ENCODE data around the gene MRPL2. TPM values are rescaled to one million over a fixed set of nuclear protein-coding genes. Genes with fewer than 3 reads are reported as not detected.
A peak's percentile ranks its signal among the peaks of the same experiment; 100 is the strongest.

Gene MRPL2
- total RNA-seq, 4 donors from 2014 or later: 17.3 to 35.4 (median 21.2) TPM

GRCh38 chr6:43016943-43017334 is 42.3 kb downstream of the MRPL2 start:
- peak overlapping the region in 1 of 2 donors; percentile 12 for H3K4me3 ChIP-seq

DNA sequence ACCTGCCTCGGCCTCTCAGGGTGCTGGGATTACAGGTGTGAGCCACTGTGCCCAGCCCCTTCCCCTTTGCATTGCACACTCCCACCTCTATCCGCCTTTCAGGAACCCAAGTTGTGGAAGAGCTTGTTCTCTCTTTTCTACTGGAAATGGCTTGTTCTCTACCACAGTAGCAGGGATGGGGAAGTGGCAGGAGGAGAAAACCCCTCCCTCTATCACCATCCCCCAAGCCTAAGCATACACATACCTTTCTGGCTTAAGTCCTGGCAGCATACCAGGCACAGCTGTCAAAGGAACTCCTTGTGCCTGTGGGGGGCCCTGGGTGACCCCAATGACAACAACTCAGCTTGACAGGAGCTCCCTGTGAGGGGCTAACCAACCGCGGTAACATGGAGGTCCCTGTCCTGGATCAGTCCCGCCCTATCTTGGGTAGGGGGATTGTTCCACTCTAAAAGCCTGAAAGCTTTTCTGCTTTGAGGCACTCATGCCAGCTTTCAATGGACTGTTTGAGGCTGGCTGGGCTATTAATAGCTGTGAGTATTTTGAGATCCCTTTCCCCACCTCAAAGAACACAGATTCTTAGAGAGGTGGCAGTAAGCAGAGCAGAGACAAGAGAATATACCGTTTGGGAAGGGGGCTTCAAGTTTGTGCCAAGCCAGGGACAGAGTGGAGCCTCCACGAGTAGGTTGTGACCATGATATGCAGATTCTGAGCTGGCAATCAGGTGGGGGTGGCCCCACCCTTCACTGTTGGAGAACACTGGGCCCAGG is 42.9 kb downstream of the MRPL2 start:
- Histone ChIP-seq H3K4me1 (peaks cover 0 to 69% (median 43%) of the 10 kb centered on the region in 3 donors), H3K27ac (peak overlapping the region in 3 of 4 donors; percentile 41 to 88 (median 86)), H3K9me3 (no peaks in the 10 kb centered on the region), H3K27me3 (no peaks in the 10 kb centered on the region), H3K4me3 (peak overlapping the region in 1 of 2 donors; percentile 12), H3K36me3 (peaks cover 0 to 53% of the 10 kb centered on the region in 2 donors)
- 58 to 63% methylated on average over 6 of the region's 7 CpGs for WGBS, 2 donors (ENCODE audit: low coverage in 1 of 2)
- TF ChIP-seq POLR2AphosphoS5 (IDR thresholded peaks at IDR 0.05) (no peak), EP300 (IDR thresholded peaks at IDR 0.05) (no peak), POLR2A (IDR thresholded peaks at IDR 0.05) (no peak)
- TF ChIP-seq, protein P1, sequence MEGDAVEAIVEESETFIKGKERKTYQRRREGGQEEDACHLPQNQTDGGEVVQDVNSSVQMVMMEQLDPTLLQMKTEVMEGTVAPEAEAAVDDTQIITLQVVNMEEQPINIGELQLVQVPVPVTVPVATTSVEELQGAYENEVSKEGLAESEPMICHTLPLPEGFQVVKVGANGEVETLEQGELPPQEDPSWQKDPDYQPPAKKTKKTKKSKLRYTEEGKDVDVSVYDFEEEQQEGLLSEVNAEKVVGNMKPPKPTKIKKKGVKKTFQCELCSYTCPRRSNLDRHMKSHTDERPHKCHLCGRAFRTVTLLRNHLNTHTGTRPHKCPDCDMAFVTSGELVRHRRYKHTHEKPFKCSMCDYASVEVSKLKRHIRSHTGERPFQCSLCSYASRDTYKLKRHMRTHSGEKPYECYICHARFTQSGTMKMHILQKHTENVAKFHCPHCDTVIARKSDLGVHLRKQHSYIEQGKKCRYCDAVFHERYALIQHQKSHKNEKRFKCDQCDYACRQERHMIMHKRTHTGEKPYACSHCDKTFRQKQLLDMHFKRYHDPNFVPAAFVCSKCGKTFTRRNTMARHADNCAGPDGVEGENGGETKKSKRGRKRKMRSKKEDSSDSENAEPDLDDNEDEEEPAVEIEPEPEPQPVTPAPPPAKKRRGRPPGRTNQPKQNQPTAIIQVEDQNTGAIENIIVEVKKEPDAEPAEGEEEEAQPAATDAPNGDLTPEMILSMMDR (IDR thresholded peaks at IDR 0.05): no peak
- no peak for ATAC-seq

More at GRCh38 chr6:43016943-43017334, 42.3 kb downstream of the MRPL2 start:
- WGBS, 2 donors (ENCODE audit: low coverage in 1 of 2): no CpG with 5 or more reads among the region's 12 CpGs
- no peaks in the 10 kb centered on the region for H3K9me3 ChIP-seq
- H3K27me3 ChIP-seq: no peaks in the 10 kb centered on the region
- TF ChIP-seq POLR2A (IDR thresholded peaks at IDR 0.05): no peak
- TF ChIP-seq EP300 (IDR thresholded peaks at IDR 0.05): no peak
- TF ChIP-seq, protein P1 (IDR thresholded peaks at IDR 0.05): no peak
- TF ChIP-seq POLR2AphosphoS5 (IDR thresholded peaks at IDR 0.05): no peak
- peak overlapping the region in 3 of 4 donors; percentile 41 to 88 (median 86) for H3K27ac ChIP-seq
- H3K36me3 ChIP-seq: peaks cover 0 to 47% of the 10 kb centered on the region in 2 donors
- peaks cover 0 to 64% (median 43%) of the 10 kb centered on the region in 3 donors for H3K4me1 ChIP-seq
- ATAC-seq: no peak

GRCh38 chr6:43014434-43014909 is 44.8 kb downstream of the MRPL2 start:
- Histone ChIP-seq H3K27ac (peak overlapping the region; percentile 57 to 88 (median 84)), H3K4me1 (peaks cover 0 to 60% (median 34%) of the 10 kb centered on the region in 3 donors), H3K9me3 (no peaks in the 10 kb centered on the region), H3K4me3 (peak overlapping the region; percentile 57 to 83), H3K27me3 (no peaks in the 10 kb centered on the region), H3K36me3 (peaks cover 0 to 58% of the 10 kb centered on the region in 2 donors)
- ATAC-seq: no peak
- 0 to 2% methylated on average over 7 of the region's 7 CpGs for WGBS, 2 donors (ENCODE audit: low coverage in 1 of 2)
- TF ChIP-seq, protein P1 (IDR thresholded peaks at IDR 0.05): no peak
- TF ChIP-seq POLR2A (IDR thresholded peaks at IDR 0.05) (no peak), EP300 (IDR thresholded peaks at IDR 0.05) (no peak), POLR2AphosphoS5 (IDR thresholded peaks at IDR 0.05) (no peak)

- Histone ChIP-seq H3K36me3 (peaks cover 0 to 58% of the 10 kb centered on the region in 2 donors), H3K9me3 (no peaks in the 10 kb centered on the region), H3K4me3 (peak within 1 kb of the TSS; percentile 63 to 83), H3K27me3 (no peaks in the 10 kb centered on the region), H3K27ac (peak within 1 kb of the TSS; percentile 57 to 88 (median 87)), H3K4me1 (peaks cover 0 to 60% (median 34%) of the 10 kb centered on the region in 3 donors)
- 0% methylated on average over 3 of the region's 51 CpGs; no CpG with 5 or more reads in 1 of the 2 donors for WGBS, 2 donors (ENCODE audit: low coverage in 1 of 2)
- ATAC-seq: peak; percentile 99
- TF ChIP-seq EP300 (IDR thresholded peaks at IDR 0.05) (no peak), POLR2AphosphoS5 (IDR thresholded peaks at IDR 0.05) (peak; percentile 70), POLR2A (IDR thresholded peaks at IDR 0.05) (peak in 1 of 2 donors; percentile 34)
Observed at GRCh38 chr6:43013843-43014433, 45.3 kb downstream of the MRPL2 start, which contains the start of the genes KLHDC3 and MEA1. Gene KLHDC3, plus strand, starts transcription at chr6:43014249. Its CDS starts 2,944 bp downstream, at chr6:43017193. Gene MEA1, minus strand, starts transcription at chr6:43013946. Its CDS starts 133 bp downstream, at chr6:43013813.
